Fibroblast of the aortic adventitia (primary cell): ENCODE data around the gene OLA1. TPM values are rescaled to one million over a fixed set of nuclear protein-coding genes. Genes with fewer than 3 reads are reported as not detected.

Experiments used
- DNase-seq: peaks from one replicate; pipeline ENCODE4 v3.0.0-alpha.2; 2010; ENCODE audit warnings: low read depth
- H3K4me3 ChIP-seq: 2 replicates; pipeline ENCODE4 v1.5.1; 2011; ENCODE audit warnings: low read depth, mild to moderate bottlenecking, control low read depth, low read length, moderate library complexity
- CTCF ChIP-seq: IDR thresholded peaks from 2 replicates; pipeline ENCODE4 v1.5.1; 2011; ENCODE audit warnings: mild to moderate bottlenecking, low read length, control low read depth, inconsistent platforms; ENCODE audit not compliant: insufficient read depth
- total RNA-seq: library from RNA; depleted of rRNA; stranded (reverse); fragments of >200 nt; gene quantifications from 2 replicates; pipeline ENCODE4 v1.2.3, GENCODE V29; 2012; ENCODE audit warnings: low replicate concordance

OLA1 gene
- total RNA-seq, 1 donor, result 89.7 TPM

GRCh38 chr2:174058456-174058855, 189.9 kb downstream of the OLA1 start:
- DNase-seq, result no peak
- no peak for TF ChIP-seq CTCF
- H3K4me3 ChIP-seq, result no peak overlapping the region

- H3K4me3 ChIP-seq, result no peak overlapping the region
- DNase-seq, result no peak
- TF ChIP-seq CTCF, result no peak
These were observed 190.3 kb downstream of the OLA1 start for GRCh38 chr2:174058026-174058425.

GRCh38 chr2:174054926-174055325, 193.4 kb downstream of the OLA1 start:
- H3K4me3 ChIP-seq, result no peak overlapping the region
- TF ChIP-seq CTCF, result no peak
- DNase-seq, result no peak

- DNase-seq, result no peak
- TF ChIP-seq CTCF, result no peak
- no peak overlapping the region for H3K4me3 ChIP-seq
These were observed 194.8 kb downstream of the OLA1 start for GRCh38 chr2:174053355-174054151.

GRCh38 chr2:174052584-174052976, 195.8 kb downstream of the OLA1 start:
- TF ChIP-seq CTCF, result no peak
- DNase-seq, result no peak
- no peak overlapping the region for H3K4me3 ChIP-seq

- DNase-seq, result peak; percentile 84
- no peak overlapping the region for H3K4me3 ChIP-seq
These were observed 196.4 kb downstream of the OLA1 start for GRCh38 chr2:174051741-174052583.

More at GRCh38 chr2:174051741-174052583, 196.4 kb downstream of the OLA1 start:
- TF ChIP-seq CTCF, result peak; percentile 3
